Activated CD4-positive, alpha-beta memory T cell treated with anti-CD3 and anti-CD28 coated beads for 36 hours (primary cell): ENCODE measurements around the gene SOX30. TPM values are rescaled to one million over a fixed set of nuclear protein-coding genes. Genes with fewer than 3 reads are reported as not detected.
A peak's percentile ranks its signal among the peaks of the same experiment; 100 is the strongest.

ENCODE experiments used
- CTCF ChIA-PET: fragments of 350-600 bp; sonication (Branson Sonifier 250); formaldehyde crosslinking; loops from one replicate; lab custom pipeline; 2021; ENCODE audit warnings: antibody characterized with exemption, inconsistent platforms; lab: Charles Lee
- POLR2A ChIA-PET: fragments of 350-600 bp; sonication (Branson Sonifier 250); formaldehyde crosslinking; loops from one replicate; lab custom pipeline; 2021; ENCODE audit warnings: antibody characterized with exemption; lab: Charles Lee
- DNase-seq: peaks from one replicate; pipeline ENCODE4 v3.0.0-alpha.2; 2020
- H3K27ac Mint-ChIP-seq: one replicate; pipeline ENCODE4 v1.8.0; 2021; ENCODE audit warnings: mixed read lengths
- H3K27me3 Mint-ChIP-seq: one replicate; pipeline ENCODE4 v1.8.0; 2021; ENCODE audit warnings: mixed read lengths
- H3K36me3 Mint-ChIP-seq: one replicate; pipeline ENCODE4 v1.8.0; 2021; ENCODE audit warnings: mixed read lengths
- H3K4me1 Mint-ChIP-seq: one replicate; pipeline ENCODE4 v1.8.0; 2021; ENCODE audit warnings: low read depth, mixed read lengths
- H3K4me3 Mint-ChIP-seq: one replicate; pipeline ENCODE4 v1.8.0; 2021; ENCODE audit warnings: mild to moderate bottlenecking, mixed read lengths
- H3K9me3 Mint-ChIP-seq: one replicate; pipeline ENCODE4 v1.8.0; 2021; ENCODE audit warnings: mixed read lengths
- intact Hi-C: fragments of 100-400 bp; cut with micrococcal nuclease; formaldehyde crosslinking; loops from one replicate; pipeline ENCODE4 v1.15.1; 2023
- total RNA-seq, 2 experiments: library from RNA; stranded (reverse); gene quantifications; one replicate each; pipeline ENCODE4 v1.2.3, GENCODE V29; 2021

The SOX30 gene
- total RNA-seq, 2 experiments from 2014 or later = 0.65 to 0.93 TPM

- intact Hi-C loops = loop anchor here (1.0 to 10.0 kb wide), 7 partner anchors 8 to 678 kb away; no protein-coding TSS in a partner anchor
- POLR2A ChIA-PET = no interaction called here
- H3K4me1 Mint-ChIP-seq = peaks cover 92% of the 10 kb centered on the region
Measured at GRCh38 chr5:157602505-157602904, 49.7 kb downstream of the SOX30 start.

GRCh38 chr5:157600252-157600651 is 52.0 kb downstream of the SOX30 start:
- H3K4me3 Mint-ChIP-seq = peak overlapping the region; percentile 27
- peaks cover 95% of the 10 kb centered on the region for H3K4me1 Mint-ChIP-seq
- intact Hi-C loops = loop anchor here (5.0 to 10.0 kb wide), 2 partner anchors 428 to 675 kb away; no protein-coding TSS in a partner anchor
- CTCF ChIA-PET = no interaction called here
- peak; percentile 45 for DNase-seq
- H3K27me3 Mint-ChIP-seq = no peaks in the 10 kb centered on the region
- H3K36me3 Mint-ChIP-seq = peaks cover 2% of the 10 kb centered on the region
- no peaks in the 10 kb centered on the region for H3K9me3 Mint-ChIP-seq
- POLR2A ChIA-PET = interaction anchor here (0.6 kb wide), 1 partner anchor 15 kb away, joined by 3 read pairs; no protein-coding TSS in a partner anchor
- peak overlapping the region; percentile 84 for H3K27ac Mint-ChIP-seq

More at GRCh38 chr5:157602505-157602904, 49.7 kb downstream of the SOX30 start:
- H3K9me3 Mint-ChIP-seq = no peaks in the 10 kb centered on the region
- H3K36me3 Mint-ChIP-seq = peaks cover 2% of the 10 kb centered on the region
- DNase-seq = peak; percentile 80
- CTCF ChIA-PET = no interaction called here
- no peaks in the 10 kb centered on the region for H3K27me3 Mint-ChIP-seq
- H3K27ac Mint-ChIP-seq = peak overlapping the region; percentile 90
- peak overlapping the region; percentile 18 for H3K4me3 Mint-ChIP-seq

DNA sequence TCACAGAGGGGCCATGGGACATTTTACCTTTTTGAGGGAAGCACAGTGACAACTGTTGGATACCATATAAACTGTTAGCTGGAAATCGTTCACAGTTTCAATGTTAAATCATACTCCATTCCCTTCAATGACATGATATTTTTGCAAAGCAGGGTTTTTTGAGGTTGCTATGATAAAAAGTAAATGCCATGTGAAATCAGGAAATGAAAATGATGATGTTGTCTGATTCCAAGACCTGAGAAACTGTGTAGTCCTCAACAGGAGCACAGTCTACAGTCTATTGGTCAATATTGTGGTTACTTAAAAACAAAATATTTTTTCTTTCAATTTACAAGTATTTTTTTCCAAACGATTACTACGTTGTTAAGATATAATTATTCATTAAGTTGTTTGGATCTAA is 52.7 kb downstream of the SOX30 start:
- H3K27ac Mint-ChIP-seq = peak overlapping the region; percentile 91
- intact Hi-C loops = loop anchor here (1.0 to 10.0 kb wide), 3 partner anchors 8 to 442 kb away; no protein-coding TSS in a partner anchor
- peaks cover 2% of the 10 kb centered on the region for H3K36me3 Mint-ChIP-seq
- H3K4me1 Mint-ChIP-seq = peaks cover 95% of the 10 kb centered on the region
- ChIA-PET POLR2A (interaction anchor here (0.7 to 0.9 kb wide), 2 partner anchors 8 to 13 kb away, joined by 3 read pairs; no protein-coding TSS in a partner anchor), CTCF (no interaction called here)
- DNase-seq = no peak
- H3K9me3 Mint-ChIP-seq = no peaks in the 10 kb centered on the region
- H3K27me3 Mint-ChIP-seq = no peaks in the 10 kb centered on the region
- no peak overlapping the region for H3K4me3 Mint-ChIP-seq

DNA sequence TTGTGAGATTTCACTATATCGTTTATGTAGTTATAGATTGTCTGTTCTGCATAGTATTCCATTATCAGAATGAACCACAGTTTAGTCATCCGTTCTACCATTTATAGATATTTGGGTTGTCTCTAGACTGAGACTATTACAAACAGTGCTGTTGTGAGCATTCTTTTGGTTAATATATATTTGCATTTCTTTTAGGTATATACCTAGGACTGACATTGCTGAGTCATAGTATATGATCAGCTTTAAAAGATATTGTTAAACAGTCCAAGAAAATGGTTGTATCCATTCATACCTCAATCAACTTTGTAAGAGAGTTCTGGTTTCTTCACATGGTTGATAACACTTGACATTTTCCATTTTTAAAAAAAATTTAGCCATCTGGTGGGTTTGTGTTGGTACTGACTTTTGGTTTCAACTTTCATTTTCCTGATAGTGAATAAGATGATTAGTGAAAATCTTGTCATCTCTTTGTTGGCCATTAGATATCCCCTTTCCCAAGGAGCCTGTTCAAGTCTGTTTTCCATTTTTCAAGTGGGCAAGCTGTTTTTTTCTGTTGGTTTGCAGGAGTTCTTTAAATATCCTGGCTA is 53.8 kb downstream of the SOX30 start:
- Mint-ChIP-seq H3K4me3 (no peak overlapping the region), H3K9me3 (no peaks in the 10 kb centered on the region), H3K4me1 (peaks cover 94% of the 10 kb centered on the region), H3K36me3 (peaks cover 2% of the 10 kb centered on the region), H3K27ac (peak overlapping the region; percentile 91), H3K27me3 (no peaks in the 10 kb centered on the region)
- DNase-seq = no peak
- ChIA-PET POLR2A (interaction anchor here (2.4 kb wide), 1 partner anchor 28 kb away, joined by 8 read pairs; no protein-coding TSS in a partner anchor), CTCF (no interaction called here)
- intact Hi-C loops = loop anchor here (5.0 to 10.0 kb wide), 2 partner anchors 116 to 441 kb away; no protein-coding TSS in a partner anchor

DNA sequence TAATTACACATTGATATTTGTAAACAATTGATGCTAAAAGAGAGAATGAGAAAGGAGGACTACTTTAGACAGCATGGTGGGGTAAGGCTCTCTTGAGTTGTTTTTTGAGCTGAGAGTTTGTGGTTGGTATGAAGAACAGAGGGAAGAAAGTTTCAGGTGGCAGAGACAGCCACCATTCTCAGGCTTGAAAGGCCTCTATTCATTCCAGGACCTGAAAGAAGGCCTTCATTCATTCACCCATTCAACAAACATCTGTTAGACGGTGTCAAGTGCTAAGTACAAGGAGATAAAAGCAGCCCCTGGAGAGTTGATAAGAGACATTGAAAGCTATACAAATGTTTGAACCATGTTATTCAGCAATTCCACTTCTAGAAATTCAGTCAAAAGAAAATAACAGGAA is 55.0 kb downstream of the SOX30 start:
- intact Hi-C loops = loop anchor here (1.0 to 10.0 kb wide), 4 partner anchors 47 to 440 kb away; partner anchors contain the start of gene LSM11
- ChIA-PET CTCF (interaction anchor here (1.0 to 2.3 kb wide), 6 partner anchors 11 to 146 kb away, joined by 3 to 18 read pairs (median 7); partner anchors contain the start of gene LSM11), POLR2A (interaction anchor here (0.7 to 5.3 kb wide), 9 partner anchors 11 to 333 kb away, joined by 3 to 32 read pairs (median 4); no protein-coding TSS in a partner anchor)
- Mint-ChIP-seq H3K9me3 (no peaks in the 10 kb centered on the region), H3K36me3 (peaks cover 2% of the 10 kb centered on the region), H3K4me1 (peaks cover 94% of the 10 kb centered on the region), H3K4me3 (peak overlapping the region; percentile 33), H3K27ac (peak overlapping the region; percentile 91), H3K27me3 (no peaks in the 10 kb centered on the region)
- no peak for DNase-seq

GRCh38 chr5:157596487-157596886 is 55.8 kb downstream of the SOX30 start:
- Mint-ChIP-seq H3K4me3 (peak overlapping the region; percentile 11), H3K27ac (peak overlapping the region; percentile 91), H3K27me3 (no peaks in the 10 kb centered on the region), H3K9me3 (no peaks in the 10 kb centered on the region), H3K4me1 (peaks cover 95% of the 10 kb centered on the region), H3K36me3 (peaks cover 7% of the 10 kb centered on the region)
- peak; percentile 83 for DNase-seq
- CTCF ChIA-PET = interaction anchor here (0.6 to 2.3 kb wide), 9 partner anchors 11 to 147 kb away, joined by 3 to 18 read pairs (median 7); partner anchors contain the start of gene LSM11
- POLR2A ChIA-PET = interaction anchor here (0.6 to 5.3 kb wide), 13 partner anchors 12 to 333 kb away, joined by 3 to 32 read pairs (median 4); partner anchors contain the start of gene CLINT1
- intact Hi-C loops = loop anchor here (1.0 to 10.0 kb wide), 5 partner anchors 56 to 439 kb away; partner anchors contain the start of gene LSM11

DNA sequence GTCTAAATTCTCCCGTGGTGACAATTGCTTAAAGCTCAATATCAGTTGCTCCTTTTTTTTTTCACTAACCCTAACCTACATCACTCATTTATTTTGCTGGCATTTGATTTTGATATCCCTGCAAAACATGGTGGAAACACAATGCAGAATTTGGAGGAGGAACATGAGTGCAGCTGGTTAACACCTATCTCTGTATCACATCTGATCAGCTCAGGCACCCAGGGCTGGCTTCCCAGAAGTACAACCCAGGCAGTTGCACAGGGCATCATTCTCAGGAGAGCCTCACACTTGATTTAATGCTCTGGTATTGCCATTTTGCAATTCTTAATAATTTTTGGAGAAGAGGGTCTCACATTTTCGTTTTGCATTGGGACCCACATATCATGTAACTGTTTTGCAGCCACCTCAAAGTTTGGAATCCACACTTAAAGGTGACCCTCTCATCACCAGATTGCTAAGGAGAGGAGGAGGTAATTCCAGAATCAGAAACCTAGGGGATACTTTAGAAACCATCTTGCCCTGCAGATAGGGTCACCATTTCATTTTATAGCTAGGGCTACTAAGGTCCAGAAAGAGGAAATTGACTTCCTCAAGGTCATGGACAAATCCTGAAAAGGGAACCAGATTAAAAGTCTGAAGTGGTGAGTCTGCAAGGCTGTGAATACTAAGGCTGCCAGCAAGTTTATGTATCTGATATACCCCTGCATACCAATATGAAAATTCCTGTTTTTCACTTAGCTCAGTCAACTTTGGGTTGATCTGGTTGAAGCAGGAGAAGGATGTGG is 57.4 kb downstream of the SOX30 start:
- ChIA-PET CTCF (interaction anchor here (0.6 to 2.3 kb wide), 9 partner anchors 11 to 570 kb away, joined by 3 to 7 read pairs (median 4); partner anchors contain the start of gene LSM11), POLR2A (interaction anchor here (0.7 to 5.3 kb wide), 7 partner anchors 11 to 91 kb away, joined by 3 to 32 read pairs (median 4); no protein-coding TSS in a partner anchor)

DNA sequence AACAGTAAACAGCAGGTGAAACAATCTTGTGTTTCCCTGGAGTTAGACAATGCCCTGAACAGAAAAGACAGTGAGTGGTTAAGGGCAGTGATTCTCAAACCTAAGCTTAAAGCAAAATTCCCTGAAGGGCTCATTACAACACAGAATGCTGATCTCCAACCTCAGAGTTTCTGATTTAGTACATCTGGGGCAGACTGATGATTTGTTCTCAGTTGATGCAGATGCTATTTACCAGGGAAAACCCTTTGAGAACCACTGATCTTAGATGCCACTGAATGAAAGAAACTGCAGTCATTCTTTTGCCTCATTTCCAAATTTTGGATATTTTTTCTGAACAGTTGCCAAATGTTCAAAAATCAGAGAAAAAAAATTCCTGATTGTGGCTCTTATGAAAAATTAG is 58.0 kb downstream of the SOX30 start:
- Mint-ChIP-seq H3K4me1 (peaks cover 76% of the 10 kb centered on the region), H3K4me3 (no peak overlapping the region), H3K27me3 (no peaks in the 10 kb centered on the region), H3K27ac (peak overlapping the region; percentile 72), H3K36me3 (peaks cover 7% of the 10 kb centered on the region), H3K9me3 (no peaks in the 10 kb centered on the region)
- ChIA-PET CTCF (interaction anchor here (0.6 to 1.6 kb wide), 10 partner anchors 10 to 569 kb away, joined by 3 to 7 read pairs (median 4); partner anchors contain the start of gene LSM11), POLR2A (interaction anchor here (0.6 to 5.3 kb wide), 9 partner anchors 11 to 90 kb away, joined by 3 to 32 read pairs (median 4); no protein-coding TSS in a partner anchor)
- intact Hi-C loops = loop anchor here (1.0 to 10.0 kb wide), 3 partner anchors 8 to 121 kb away; no protein-coding TSS in a partner anchor
- DNase-seq = no peak

More for the DNA sequence above, 57.4 kb downstream of the SOX30 start:
- Mint-ChIP-seq H3K27ac (peak overlapping the region; percentile 49), H3K4me1 (peaks cover 81% of the 10 kb centered on the region), H3K9me3 (no peaks in the 10 kb centered on the region), H3K27me3 (no peaks in the 10 kb centered on the region), H3K36me3 (peaks cover 7% of the 10 kb centered on the region), H3K4me3 (no peak overlapping the region)
- DNase-seq = peak; percentile 37
- intact Hi-C loops = loop anchor here (1.0 to 10.0 kb wide), 4 partner anchors 7 to 438 kb away; no protein-coding TSS in a partner anchor

DNA sequence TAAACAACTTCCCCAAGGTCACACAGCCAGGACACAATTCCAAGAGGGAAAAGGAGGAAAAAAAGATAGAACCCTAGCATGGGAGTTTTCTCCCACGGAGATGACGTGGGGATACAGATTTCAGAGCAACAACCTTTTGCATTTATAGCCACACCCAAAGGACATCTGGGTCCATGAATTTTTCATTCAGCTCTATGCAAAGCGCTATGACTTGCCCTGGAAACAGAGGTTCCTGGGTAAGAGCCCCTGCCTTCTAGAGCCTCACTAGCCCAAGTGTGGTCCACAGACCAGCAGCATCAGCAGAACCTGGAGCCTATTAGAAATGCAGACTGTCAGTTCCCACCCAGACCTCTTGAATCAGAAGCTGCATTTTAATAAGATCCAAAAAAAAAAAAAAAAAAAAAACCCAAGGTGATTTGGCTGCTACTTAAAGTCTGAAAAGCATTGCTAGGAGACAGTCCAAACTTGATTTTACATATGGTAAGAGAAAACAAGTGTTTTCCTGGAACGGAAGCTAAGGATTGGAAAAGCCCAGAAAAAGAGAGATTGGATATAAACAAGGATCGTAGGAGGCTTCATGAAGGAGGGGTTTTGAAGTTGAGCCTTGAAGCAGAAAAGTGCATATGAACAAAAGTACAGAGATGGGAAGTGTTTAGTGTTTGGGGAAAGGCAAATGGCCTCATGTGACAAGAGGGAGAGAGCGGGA is 59.0 kb downstream of the SOX30 start:
- no peak for DNase-seq
- ChIA-PET POLR2A (interaction anchor here (0.8 to 5.3 kb wide), 4 partner anchors 15 to 52 kb away, joined by 3 to 32 read pairs (median 4); no protein-coding TSS in a partner anchor), CTCF (interaction anchor here (0.8 to 1.4 kb wide), 7 partner anchors 9 to 251 kb away, joined by 3 to 4 read pairs (median 3); partner anchors contain the start of gene LSM11)
- Mint-ChIP-seq H3K27me3 (no peaks in the 10 kb centered on the region), H3K9me3 (no peaks in the 10 kb centered on the region), H3K4me1 (peaks cover 66% of the 10 kb centered on the region), H3K27ac (peak overlapping the region; percentile 42), H3K36me3 (peaks cover 6% of the 10 kb centered on the region), H3K4me3 (no peak overlapping the region)
- intact Hi-C loops = loop anchor here (2.0 to 10.0 kb wide), 2 partner anchors 14 to 122 kb away; no protein-coding TSS in a partner anchor

DNA sequence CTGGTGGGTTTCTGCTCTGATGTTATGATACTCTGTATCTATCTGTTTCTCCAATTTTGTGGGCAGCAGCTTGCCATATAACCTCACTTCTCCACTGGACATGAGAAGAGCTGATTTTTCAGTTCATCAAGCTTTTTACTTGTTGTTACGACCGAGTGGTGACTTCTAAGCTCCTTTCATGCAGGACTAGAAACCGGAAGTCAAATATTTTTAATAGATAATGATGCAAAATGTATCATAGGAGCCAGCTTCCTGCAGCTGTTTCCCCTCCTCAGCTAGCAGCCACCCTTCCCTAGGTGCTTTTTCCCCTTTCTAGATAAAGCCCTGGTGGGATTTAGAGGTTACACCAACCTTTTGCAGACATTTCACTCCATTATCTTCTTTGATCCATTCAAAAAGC is 59.6 kb downstream of the SOX30 start:
- H3K9me3 Mint-ChIP-seq = no peaks in the 10 kb centered on the region
- H3K27ac Mint-ChIP-seq = peak overlapping the region; percentile 75
- H3K27me3 Mint-ChIP-seq = no peaks in the 10 kb centered on the region
- peaks cover 61% of the 10 kb centered on the region for H3K4me1 Mint-ChIP-seq
- intact Hi-C loops = loop anchor here (2.0 to 10.0 kb wide), 2 partner anchors 14 to 122 kb away; no protein-coding TSS in a partner anchor
- peaks cover 5% of the 10 kb centered on the region for H3K36me3 Mint-ChIP-seq
- no peak overlapping the region for H3K4me3 Mint-ChIP-seq
- ChIA-PET POLR2A (interaction anchor here (1.1 to 5.3 kb wide), 2 partner anchors 16 to 26 kb away, joined by 4 to 32 read pairs; no protein-coding TSS in a partner anchor), CTCF (interaction anchor here (0.8 to 1.4 kb wide), 3 partner anchors 9 to 126 kb away, joined by 3 read pairs; no protein-coding TSS in a partner anchor)
- DNase-seq = no peak
